C4-2B (cell line): ENCODE results near the gene TPBGL.

Experiments used
- H3K27ac ChIP-seq: fragments of 450-650 bp; 2 replicates; pipeline ENCODE4 v1.5.1; 2017
- ZFX ChIP-seq: fragments of 450-650 bp; IDR thresholded peaks from 2 replicates; pipeline ENCODE4 v1.6.1; 2017
- TF ChIP-seq, protein P1 (sequence below): fragments of 450-650 bp; conservative IDR thresholded peaks from 2 replicates; pipeline ENCODE4 v1.5.1; 2017; ENCODE audit warnings: mild to moderate bottlenecking

The TPBGL gene

DNA sequence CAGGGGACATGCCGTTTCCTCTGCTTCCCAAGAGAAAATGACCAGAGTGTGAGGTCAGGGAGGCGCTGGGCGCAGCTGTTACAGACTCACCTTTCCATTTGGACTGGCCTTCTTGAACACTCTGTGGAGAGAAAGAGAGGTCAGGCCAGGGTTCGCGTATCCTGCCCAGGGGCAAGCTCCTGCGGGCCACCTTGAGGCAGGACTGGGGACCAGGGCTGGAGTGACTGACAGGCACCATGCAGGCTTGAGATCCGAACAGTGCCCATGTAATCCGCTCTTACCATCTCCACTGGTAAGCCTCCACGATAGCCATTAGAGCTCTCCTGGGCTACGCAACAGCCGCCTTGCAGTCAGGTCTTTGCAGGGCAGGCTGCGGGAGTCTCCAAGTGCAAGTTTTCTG, 49.3 kb downstream of the TPBGL start:
- TF ChIP-seq, protein P1, sequence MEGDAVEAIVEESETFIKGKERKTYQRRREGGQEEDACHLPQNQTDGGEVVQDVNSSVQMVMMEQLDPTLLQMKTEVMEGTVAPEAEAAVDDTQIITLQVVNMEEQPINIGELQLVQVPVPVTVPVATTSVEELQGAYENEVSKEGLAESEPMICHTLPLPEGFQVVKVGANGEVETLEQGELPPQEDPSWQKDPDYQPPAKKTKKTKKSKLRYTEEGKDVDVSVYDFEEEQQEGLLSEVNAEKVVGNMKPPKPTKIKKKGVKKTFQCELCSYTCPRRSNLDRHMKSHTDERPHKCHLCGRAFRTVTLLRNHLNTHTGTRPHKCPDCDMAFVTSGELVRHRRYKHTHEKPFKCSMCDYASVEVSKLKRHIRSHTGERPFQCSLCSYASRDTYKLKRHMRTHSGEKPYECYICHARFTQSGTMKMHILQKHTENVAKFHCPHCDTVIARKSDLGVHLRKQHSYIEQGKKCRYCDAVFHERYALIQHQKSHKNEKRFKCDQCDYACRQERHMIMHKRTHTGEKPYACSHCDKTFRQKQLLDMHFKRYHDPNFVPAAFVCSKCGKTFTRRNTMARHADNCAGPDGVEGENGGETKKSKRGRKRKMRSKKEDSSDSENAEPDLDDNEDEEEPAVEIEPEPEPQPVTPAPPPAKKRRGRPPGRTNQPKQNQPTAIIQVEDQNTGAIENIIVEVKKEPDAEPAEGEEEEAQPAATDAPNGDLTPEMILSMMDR: no peak
- TF ChIP-seq ZFX: no peak
- peak overlapping the region; percentile 30 for H3K27ac ChIP-seq

DNA sequence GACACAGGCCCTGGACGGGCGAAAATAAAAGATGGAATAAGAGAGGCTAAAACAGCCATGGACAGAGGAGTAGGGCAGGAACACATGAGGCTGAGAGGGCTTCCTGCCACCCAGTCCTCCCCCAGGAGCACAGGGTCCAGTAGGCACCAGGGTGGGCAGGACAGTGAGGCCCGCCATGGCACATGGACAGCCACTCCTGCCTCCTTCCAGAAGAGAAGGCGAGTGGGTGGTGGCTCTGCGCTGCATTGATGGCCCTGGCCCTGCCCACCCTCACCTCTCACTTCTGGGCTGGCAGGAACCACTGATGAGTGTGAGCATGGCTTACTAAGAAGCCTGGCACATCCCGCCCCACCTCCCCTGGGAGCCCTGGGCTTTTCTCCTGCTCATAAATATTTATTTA, 51.2 kb downstream of the TPBGL start:
- no peak overlapping the region for H3K27ac ChIP-seq
- TF ChIP-seq, protein P1: no peak
- TF ChIP-seq ZFX: no peak

DNA sequence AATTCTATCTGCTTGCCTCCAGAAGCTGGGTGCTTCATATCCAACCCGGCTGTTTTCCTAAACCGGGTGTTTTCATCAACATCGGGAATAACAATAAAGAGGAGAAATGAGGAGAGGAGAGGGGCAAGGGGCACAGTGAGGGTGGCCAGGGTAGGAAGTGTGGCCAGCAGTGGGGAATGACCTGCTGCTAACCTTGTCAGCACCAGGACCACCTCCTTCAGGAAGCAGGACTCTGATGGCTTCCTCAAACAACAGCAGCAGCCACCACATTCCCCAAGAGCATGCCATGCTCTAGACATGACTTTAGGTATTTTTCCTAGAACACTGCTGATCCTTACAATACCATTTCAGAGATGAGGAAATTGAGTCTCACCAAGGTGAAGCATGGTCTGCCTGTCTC, 52.4 kb downstream of the TPBGL start:
- no peak overlapping the region for H3K27ac ChIP-seq

More for the DNA sequence above, 52.4 kb downstream of the TPBGL start:
- TF ChIP-seq, protein P1: no peak
